GM19239 (cell line): ENCODE measurements around the gene SLC16A12.
"Not testable (repeated sequence)": the region's sequence is repeated elsewhere in the genome, so short reads cannot be mapped to it uniquely, and the experiment has no call there.

Source experiments
- DNase-seq: peaks from one replicate; pipeline ENCODE4 v3.0.0; 2011; ENCODE audit warnings: low spot score; ENCODE audit not compliant: insufficient read length
- FAIRE-seq: peaks from 2 replicates; lab custom pipeline; 2011; peaks lifted over from hg19 to GRCh38; lab: Jason Lieb, UNC

The SLC16A12 gene

GRCh38 chr10:89428877-89429276 lies 106.5 kb downstream of the SLC16A12 start:
- DNase-seq (no peak), FAIRE-seq (no peak)

GRCh38 chr10:89427629-89428028 lies 107.8 kb downstream of the SLC16A12 start:
- FAIRE-seq (no peak), DNase-seq (no peak)

- peak; percentile 18 for DNase-seq
- peak; percentile 91 for FAIRE-seq
These were observed 109.0 kb downstream of the SLC16A12 start for GRCh38 chr10:89426230-89426868.

GRCh38 chr10:89425000-89425399 lies 110.4 kb downstream of the SLC16A12 start:
- FAIRE-seq (no peak), DNase-seq (no peak)

GRCh38 chr10:89421018-89421476 lies 114.3 kb downstream of the SLC16A12 start:
- FAIRE-seq = no peak
- no peak for DNase-seq

- DNase-seq = no peak
- peak; percentile 80 for FAIRE-seq
These were observed 115.8 kb downstream of the SLC16A12 start for GRCh38 chr10:89419548-89419947.

GRCh38 chr10:89416465-89416864 lies 118.9 kb downstream of the SLC16A12 start:
- no peak for FAIRE-seq
- no peak for DNase-seq

GRCh38 chr10:89414879-89415821 lies 120.2 kb downstream of the SLC16A12 start:
- peak; percentile 82 for FAIRE-seq

GRCh38 chr10:89414146-89414878 lies 121.1 kb downstream of the SLC16A12 start, which contains the start of gene IFIT5:
TSS of gene IFIT5 (plus strand) at chr10:89414568. CDS start at chr10:89414799, 231 bp downstream.
- FAIRE-seq = peak; percentile 95
- DNase-seq = peak; percentile 56

More at GRCh38 chr10:89414879-89415821, 120.2 kb downstream of the SLC16A12 start:
- DNase-seq = no peak

- DNase-seq (no peak), FAIRE-seq (no peak)
These were observed 121.9 kb downstream of the SLC16A12 start for GRCh38 chr10:89413398-89413912.

- DNase-seq, FAIRE-seq: not testable (repeated sequence)
These were observed 123.1 kb downstream of the SLC16A12 start for GRCh38 chr10:89412276-89412675.

- not testable (repeated sequence) for FAIRE-seq, DNase-seq
These were observed 124.3 kb downstream of the SLC16A12 start for GRCh38 chr10:89411135-89411534.

GRCh38 chr10:89410551-89410950 lies 124.8 kb downstream of the SLC16A12 start:
- not testable (repeated sequence) for FAIRE-seq

GRCh38 chr10:89409282-89409681 lies 126.1 kb downstream of the SLC16A12 start:
- DNase-seq, FAIRE-seq: not testable (repeated sequence)

More at GRCh38 chr10:89410551-89410950, 124.8 kb downstream of the SLC16A12 start:
- not testable (repeated sequence) for DNase-seq

GRCh38 chr10:89407792-89408191 lies 127.6 kb downstream of the SLC16A12 start:
- FAIRE-seq, DNase-seq: not testable (repeated sequence)

GRCh38 chr10:89406178-89406577 lies 129.2 kb downstream of the SLC16A12 start:
- not testable (repeated sequence) for DNase-seq, FAIRE-seq

GRCh38 chr10:89404104-89405047 lies 131.0 kb downstream of the SLC16A12 start:
- no peak for DNase-seq
- no peak for FAIRE-seq

- FAIRE-seq (no peak), DNase-seq (no peak)
These were observed 132.4 kb downstream of the SLC16A12 start for GRCh38 chr10:89403043-89403442.

GRCh38 chr10:89399956-89400355 lies 135.4 kb downstream of the SLC16A12 start:
- peak; percentile 62 for FAIRE-seq
- DNase-seq = no peak
